Lung microvascular endothelial cell (primary cell): ENCODE results near the gene SCN9A. TPM values are rescaled to one million over a fixed set of nuclear protein-coding genes. Genes with fewer than 3 reads are reported as not detected.

Experiments
- DNase-seq, 2 donors: peaks; one replicate each; pipeline versions ENCODE4 v3.0.0 to v3.0.0-alpha.2; 2010; ENCODE audit warnings: low read depth in 2 of 2
- total RNA-seq: library from RNA; depleted of rRNA; stranded (reverse); fragments of >200 nt; gene quantifications from 2 replicates; pipeline ENCODE4 v1.2.1, GENCODE V29; 2014

Gene SCN9A
- total RNA-seq, 1 donor from 2014 or later: under 0.01 TPM

DNA sequence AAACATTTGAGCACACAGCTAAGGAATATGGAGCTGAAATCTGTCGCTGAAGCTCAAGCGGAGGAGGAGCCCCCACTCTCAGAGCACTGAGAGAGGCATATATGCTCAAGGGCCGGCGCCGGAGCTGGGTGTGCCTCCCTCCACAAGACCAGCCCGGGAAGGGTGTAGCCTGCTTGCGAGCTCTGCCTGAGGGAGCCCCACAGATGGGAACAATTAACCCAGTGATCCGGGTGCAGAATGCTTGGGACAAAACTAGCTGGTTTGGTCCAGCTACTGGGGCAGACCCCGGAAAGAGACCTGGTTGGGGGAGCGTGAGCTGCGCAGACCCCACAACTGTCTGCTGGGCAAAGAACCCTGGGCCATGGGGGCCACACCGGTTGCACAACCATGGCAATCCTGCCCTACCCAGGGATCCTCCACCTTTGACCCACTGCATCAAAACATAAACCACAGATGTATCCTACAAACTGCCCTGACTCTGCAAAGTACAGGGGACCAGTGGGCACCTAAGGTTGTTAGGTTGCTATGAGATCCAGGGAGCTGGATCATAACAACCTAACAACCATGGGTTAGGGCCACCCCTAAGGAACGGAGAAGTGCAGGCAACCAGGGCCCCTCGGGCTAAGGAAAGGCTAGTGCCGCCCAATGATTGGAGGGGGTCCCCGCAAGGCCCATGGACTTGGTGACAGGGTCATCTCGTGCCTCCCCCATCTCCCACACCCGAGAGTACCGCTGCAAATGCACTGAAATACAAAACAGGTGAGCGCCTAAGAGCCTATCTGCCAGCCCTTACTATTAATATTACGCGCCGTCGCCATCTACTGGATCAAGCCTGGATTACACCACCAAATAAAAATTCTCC is 194.6 kb downstream of the SCN9A start:
- peak; percentile 45 to 64 for DNase-seq

DNA sequence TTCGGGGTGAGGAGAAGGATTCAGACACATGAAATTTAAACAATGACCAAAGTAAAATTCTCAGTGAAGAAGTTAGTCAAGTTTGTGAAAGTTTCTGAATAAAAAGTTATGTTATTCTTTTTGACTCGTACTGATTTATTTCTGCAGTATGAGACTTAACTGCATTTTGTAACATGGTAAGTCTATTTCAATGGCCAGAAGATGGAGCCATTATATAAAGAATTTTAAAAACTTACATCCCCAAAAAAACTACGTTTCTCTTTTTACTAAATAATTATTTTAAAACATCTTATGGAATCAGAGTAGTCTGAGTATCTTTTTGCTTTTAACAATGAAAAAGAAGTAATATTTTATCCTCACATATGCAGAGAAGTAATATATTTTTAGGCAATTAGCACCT is 196.5 kb downstream of the SCN9A start:
- DNase-seq: peak; percentile 2 to 22

DNA sequence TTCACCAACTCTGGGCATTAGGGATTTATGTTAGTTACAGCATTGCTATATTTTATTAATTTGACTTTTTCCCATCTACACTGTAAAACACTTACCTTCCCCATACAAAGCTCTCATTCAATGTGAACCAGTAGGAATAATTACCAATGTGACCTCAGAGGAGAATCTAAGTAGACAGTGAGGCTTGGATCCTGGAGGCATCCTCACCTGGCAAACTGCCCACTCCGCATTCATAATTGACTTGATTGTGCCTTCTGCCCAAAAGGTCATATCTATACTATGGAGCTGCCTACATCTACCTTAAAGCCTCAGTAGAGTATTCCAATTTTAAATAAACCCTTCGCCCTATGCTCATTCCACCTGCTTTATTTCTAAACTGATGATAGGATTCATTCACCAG is 202.5 kb downstream of the SCN9A start:
- no peak for DNase-seq

DNA sequence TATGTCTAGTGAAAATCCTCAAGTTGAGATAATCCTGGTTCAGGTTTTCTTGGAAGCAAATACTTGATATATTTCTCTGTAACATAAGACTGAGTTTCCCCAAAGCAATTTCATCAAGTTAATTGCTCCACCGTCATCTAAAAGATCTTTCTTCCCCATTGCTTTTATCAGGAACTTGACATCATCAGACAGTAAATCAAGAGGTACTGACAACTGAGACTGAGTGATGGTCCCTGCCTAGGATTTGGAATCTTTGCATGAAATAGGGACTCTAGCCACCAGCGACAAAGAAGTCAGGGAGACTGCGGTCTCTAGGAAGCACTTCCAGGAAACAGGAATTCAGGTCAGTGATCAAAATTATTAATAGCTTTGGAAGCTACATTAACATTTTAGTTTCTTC is 204.5 kb downstream of the SCN9A start:
- no peak for DNase-seq

DNA sequence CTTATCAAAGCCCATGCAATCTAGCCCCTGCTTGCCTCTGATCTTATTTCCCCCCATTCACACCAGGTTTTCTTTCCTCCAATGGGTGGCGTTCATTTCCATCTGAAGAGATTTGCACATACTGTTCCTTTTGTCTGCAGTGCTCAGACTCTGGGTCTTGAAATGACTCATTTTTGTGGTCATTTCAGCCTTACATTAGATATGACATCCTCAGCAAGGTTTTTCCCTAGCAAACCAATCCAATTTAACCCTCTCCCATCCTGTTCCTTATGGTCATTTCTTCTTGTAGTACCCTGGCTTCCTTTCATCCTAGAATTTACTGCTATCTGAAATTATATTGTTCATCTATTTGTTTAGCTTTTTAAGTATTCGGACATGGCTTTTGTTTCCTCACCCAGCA is 205.4 kb downstream of the SCN9A start:
- DNase-seq: no peak

DNA sequence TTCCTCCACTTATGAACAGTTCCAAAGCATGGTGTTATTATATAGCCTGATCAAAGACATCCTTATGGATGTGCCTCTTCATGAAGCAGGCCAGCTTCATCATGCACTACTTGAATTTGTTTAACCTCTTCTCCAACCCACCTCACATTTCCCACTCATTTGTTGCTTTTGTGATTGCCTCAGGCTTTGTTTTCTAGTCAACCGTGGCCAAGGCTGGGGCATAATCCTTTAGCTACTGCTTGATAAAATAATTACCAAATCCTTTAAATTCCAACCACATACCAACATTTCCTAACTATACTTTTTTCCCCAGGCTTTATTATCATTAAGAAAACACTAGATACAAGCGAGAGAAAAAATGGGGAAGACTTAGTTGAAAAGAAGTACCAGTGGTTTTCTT is 208.3 kb downstream of the SCN9A start:
- no peak for DNase-seq

DNA sequence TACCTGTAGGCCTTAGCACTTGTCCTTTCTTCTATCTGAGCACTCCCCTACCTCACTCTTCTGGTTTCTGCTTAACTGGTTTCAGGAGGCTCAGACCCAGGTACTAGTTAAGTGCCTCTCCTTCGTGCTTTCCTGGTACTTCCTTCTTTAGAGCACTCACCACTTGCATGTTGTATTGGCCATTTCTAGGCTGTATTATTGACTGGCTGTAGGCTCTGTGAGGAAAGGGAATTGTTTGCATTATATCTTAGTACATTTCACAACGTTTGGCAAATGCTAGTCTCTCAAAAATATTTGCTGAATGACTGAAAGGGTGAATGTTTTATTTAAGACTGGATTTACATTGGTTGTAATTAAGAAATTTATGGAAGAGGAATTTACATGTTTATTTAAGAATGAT is 212.0 kb downstream of the SCN9A start:
- DNase-seq: no peak

DNA sequence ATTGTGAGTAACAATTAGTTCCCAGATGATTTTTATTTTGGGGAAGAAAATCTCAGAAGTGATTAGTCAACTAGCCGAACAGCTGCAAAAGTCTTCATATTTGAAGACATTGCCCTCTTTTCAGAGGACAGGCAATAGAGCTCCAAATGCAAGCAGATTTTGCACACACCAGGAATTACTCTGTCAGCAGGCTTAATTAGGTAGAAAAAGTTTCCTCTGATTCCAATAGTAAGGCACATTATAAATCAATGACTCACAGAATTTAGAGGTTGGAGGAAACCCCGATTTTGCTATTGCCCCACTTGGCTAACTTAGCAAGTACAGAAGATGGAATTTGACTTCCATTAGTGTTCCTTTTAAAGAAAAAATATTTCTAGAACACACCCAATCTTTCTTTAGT is 217.2 kb downstream of the SCN9A start:
- DNase-seq: no peak

DNA sequence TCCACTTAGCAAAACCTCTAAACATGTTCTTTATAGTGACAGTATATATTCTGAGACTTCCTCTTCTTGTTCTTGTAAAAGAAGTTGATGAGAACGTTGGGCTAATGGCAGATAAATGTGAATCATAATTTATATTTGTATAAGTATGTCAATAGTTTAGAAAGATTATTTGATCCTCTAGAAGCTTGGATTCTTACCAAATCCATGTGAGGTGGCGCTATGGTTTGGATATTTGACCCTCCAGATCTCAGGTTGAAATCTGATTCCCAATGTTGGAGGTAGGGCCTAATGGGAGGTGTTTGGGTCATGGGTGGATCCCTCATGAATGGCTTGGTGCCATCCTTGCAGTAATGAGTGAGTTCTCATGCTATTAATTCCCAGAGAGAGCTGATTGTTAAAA is 218.2 kb downstream of the SCN9A start:
- DNase-seq: no peak

DNA sequence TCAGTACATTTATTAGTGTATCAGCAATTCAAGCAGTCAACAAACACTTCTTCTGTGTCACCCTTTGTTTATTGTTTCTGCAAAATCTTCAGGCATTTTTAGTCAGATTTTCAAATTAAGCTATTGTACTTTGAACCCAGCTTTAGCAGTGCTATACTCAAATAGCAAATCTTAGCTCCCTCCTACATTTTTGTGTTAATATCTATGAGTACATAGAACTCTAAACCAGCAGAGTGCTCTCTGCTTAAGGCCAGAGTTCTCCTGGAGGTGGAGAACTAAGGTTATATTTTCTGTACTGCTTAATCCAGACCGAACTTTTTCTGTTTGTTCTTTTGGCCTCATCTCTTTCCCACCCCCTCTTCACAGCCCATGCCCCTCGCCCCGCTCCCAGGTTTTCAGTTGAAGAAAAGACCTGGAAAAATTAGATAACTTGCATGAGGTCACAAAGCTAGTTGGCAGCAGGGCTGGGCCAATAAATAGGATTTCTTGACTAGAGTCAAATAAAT is 218.7 kb downstream of the SCN9A start:
- DNase-seq: no peak

DNA sequence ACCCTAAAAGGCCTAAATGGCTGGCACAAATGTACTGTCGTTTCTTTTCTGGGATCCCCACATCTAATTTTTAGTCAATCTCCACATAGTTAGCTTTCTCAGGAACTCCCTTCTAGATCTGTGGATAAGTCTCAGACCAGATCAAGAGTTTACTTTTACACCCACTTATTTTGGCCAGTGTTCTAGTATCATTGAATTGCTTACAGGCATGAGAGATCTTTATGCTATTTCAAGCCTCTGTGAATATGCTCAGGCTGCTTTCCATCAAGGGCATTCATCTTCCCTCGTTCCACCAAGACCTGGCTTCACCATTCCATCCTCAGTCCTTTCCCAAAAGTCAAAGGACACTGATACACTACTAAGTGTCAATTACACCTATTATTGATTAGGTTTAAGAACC is 220.2 kb downstream of the SCN9A start:
- no peak for DNase-seq

DNA sequence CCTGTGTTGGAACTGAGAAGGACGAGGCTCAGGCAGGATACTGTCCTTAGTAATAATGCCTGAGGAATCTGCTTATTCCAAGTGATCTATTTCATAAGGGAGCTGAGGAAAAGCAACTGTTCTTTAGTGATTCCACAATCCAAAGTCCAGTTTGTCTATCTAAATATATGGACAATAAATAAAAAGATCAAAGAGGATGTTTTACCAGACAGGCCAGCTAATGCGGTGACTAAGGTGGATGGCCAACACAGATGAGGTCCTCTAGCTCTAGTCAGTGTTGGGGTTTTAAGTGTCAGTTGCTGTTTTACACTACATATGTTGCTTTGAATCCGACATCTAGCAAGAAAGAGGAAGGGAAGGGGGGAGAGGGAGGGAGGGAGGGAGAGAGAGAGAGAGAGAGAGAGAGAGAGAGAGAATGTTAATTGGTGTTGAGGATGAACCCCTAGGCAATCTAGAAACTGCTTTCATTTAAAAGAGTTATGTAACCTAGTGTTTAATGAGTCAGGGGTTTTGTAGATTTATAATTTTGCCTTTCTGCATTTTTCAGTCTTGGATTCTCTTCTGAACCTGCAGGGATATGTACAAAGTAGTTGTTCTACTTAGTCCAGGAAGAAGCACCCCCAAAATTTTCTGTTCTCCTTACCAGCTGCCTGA is 220.9 kb downstream of the SCN9A start:
- no peak for DNase-seq

DNA sequence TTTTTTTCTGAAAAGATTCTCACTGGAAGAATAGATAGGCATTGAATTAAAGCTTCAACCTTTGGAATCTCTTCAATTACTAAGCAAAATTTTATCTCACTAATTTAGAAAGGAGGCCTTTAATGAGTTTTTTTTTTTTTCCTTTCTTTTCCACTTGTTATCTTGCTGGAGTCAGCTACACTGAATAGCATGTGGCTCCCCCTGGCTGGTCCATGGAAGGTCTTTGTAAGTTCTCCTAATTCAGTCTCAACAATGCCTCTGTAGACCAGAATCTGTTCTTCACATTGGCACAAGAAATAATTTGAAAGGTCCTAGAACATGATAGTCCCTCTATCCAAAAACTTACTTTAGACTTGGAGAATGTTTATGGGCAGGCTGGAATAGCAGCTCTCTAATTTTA is 223.7 kb downstream of the SCN9A start:
- DNase-seq: no peak

DNA sequence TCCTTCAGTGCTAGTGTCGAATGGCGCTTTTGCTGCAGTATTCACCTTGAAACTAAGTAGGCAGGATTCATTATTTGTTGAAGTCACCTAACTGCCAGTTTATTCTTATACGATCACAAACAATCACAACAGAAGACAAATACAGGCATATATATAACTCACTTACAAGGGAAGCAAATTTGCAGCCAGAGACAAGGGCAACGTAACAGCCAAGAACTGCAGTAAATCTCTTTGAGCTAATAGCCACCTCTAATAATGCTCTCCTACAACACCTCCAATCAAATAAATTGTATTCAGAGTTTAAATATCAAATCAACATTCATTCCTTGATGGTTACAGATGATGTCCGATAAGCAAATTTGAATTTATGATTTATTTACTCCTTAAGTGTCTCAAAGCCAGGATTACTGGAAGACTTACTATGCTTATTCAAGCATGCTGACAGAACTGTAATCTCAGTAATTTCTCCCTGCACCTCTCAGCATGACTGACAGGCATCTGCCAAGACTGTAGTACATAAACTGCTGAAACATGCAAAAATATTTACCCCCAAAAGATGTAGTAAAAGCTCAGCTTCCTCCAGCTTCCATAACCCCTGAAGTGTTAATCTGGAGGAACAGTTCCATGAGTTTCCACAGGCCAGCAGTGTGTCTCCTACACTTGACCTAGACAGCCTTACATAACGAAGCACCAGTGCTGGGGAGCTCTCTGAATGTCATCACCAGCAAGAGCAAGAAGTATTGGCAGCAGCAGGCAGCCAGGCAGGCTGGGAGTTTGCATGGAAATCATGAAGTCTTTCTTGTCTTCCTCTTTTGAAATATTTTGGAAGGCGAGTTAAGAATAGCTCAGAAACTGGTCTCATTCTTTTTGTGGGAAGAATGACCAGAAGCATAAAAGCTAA is 227.0 kb downstream of the SCN9A start:
- no peak for DNase-seq

DNA sequence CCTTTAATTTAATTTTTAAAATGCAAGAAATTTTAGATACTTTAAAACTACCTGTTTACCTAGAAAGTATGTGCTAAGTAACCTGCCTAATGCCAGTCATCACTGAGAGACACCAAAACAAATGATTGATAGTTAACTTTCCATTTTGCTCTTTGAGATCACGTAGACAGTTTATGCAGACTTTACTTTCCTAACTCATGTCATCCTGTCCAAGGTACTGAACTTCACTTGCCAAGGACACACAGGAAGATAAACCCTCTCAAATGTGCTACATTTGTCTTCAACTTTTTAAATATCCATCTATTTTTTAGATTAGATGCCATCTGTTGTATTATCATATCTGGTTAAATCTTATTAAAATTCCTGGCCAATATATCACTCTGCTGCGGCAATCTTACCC is 227.9 kb downstream of the SCN9A start:
- no peak for DNase-seq

Other genes starting within 250 kb of the SCN9A start
- gene SCN1A, start 247.9 kb downstream of the SCN9A start, total RNA-seq: not detected in 2 replicates
- not detected in 2 replicates for gene SCN7A, start 118.3 kb upstream of the SCN9A start, total RNA-seq